NCI-H2107 treated with DMSO at 0.1 percent for 48 hours (cell line): ENCODE data around the gene ANKRD61.
"Not testable (repeated sequence)": the region's sequence is repeated elsewhere in the genome, so short reads cannot be mapped to it uniquely, and the experiment has no call there.

Source experiments
- DNase-seq: peaks from one replicate; lab custom pipeline; 2025; ENCODE audit not compliant: unreplicated experiment; lab: John Stamatoyannopoulos, UW

ANKRD61 gene

DNA sequence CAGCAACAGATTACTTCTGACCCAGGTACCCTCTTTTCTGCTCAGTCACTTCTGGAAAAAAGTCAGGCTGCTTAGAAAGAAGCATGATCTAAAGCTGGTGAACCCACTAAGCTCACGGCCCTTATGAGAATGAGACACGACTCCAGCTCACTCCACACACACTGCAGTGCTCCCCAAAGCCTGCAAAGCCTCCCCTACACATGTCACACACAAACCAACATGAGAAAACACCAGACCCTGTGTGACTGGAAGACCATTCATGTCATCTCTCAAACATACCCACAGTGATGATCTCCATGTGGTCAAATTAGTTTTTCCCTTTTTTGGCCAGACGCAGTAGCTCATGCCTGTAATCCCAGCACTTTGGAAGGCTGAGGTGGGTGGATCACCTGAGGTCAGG lies 391 bp downstream of the ANKRD61 start:
- no peak for DNase-seq

- DNase-seq: no peak
Observed at GRCh38 chr7:6032167-6032566, 991 bp downstream of the ANKRD61 start.

- no peak for DNase-seq
Observed at GRCh38 chr7:6032641-6033040, 1.5 kb downstream of the ANKRD61 start.

DNA sequence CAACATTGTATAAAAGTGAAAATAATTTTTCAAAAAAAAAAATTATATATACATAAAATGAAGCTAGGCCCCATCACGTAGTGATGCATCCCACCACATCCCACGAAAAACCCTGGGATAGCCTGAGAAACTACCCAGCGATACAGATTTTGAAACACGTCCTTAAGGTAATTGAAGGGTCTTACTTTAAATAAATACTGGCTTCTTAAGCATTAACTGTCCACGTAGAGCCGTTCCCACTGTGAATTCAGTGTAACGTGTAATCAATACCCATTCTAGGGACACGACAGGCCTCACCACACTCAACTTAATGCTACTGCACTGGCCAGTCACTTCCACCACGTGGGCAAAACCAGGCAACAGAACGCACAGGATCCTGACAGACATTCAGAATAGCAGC lies 4.0 kb downstream of the ANKRD61 start:
- no peak for DNase-seq

- no peak for DNase-seq
Observed at GRCh38 chr7:6035686-6036085, 4.5 kb downstream of the ANKRD61 start.

GRCh38 chr7:6049780-6050179 lies 18.6 kb downstream of the ANKRD61 start:
- no peak for DNase-seq

GRCh38 chr7:6051185-6051584 lies 20.0 kb downstream of the ANKRD61 start:
- DNase-seq: not testable (repeated sequence)

- no peak for DNase-seq
Observed at GRCh38 chr7:6056616-6057015, 25.4 kb downstream of the ANKRD61 start.

- no peak for DNase-seq
Observed at GRCh38 chr7:6057316-6058129, 26.3 kb downstream of the ANKRD61 start.

DNA sequence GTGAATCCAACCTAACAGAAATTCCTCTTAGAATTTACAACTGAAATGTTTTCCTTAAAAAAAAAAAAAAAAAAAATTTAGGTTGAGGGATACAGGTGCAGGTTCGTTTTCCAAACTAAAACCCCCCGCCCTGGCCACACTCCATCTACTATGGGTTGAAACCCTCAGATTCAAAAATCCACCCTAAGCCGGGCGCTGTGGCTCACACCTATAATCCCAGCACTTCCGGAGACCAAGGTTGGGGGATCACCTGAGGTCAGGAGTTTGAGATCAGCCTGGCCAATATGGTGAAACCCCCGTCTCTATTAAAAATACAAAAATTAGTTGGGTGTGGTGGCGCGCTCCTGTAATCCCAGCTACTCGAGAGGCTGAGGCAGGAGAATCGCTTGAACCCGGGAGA lies 28.8 kb downstream of the ANKRD61 start:
- DNase-seq: not testable (repeated sequence)

DNA sequence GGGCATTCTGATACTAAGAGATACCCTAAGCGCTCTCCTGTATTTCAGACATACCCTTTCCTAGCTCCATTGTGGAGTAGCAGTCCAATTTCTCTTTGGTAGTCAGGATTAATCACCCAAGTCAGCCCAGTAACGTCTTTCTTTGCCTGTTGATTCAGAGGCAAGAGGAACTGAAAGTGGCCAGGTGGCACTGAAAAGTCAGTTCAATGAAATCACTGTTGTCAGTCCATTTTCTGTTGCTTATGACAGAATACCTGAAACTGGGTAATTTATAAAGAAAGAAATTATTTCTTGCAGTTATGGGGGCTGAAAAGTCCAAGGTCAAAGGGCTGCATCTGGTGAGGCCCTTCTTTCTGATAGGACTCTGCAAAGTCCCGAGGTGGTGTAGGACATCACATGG lies 40.2 kb downstream of the ANKRD61 start:
- DNase-seq: no peak

DNA sequence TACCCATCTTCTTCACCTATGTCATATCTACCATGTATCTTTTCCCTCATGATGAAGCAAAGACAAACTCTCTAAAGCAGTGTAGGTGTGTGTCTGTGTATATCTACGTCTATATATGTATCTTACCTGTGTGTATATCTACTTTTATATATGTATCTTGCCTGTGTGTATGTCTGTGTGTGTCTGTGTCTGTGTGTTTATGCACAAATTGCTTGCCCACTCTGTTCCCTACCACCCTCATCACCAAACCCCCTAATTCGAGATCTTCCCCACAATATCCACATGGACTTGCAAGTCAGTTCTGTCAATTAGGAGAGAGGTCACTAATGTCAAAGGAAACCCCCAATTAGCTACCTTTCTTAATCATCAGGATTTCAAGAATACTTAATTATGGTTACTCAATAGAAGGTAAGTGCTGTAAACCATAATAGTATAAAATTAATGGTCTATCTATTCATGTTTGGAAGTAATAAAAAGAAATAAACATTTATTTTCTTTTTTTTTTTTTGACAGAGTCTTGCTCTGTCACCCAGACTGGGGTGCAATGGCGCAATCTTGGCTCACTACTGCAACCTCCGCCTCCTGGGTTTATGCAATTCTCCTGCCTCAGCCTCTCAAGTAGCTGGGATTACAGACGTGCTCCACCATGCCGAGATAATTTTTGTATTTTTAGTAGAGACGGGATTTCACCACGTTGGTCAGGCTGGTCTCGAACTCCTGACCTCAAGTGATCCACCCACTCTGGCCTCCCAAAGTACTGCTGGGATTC lies 43.6 kb downstream of the ANKRD61 start:
- no peak for DNase-seq

- DNase-seq: no peak
Observed at GRCh38 chr7:6078548-6078947, 47.4 kb downstream of the ANKRD61 start.

DNA sequence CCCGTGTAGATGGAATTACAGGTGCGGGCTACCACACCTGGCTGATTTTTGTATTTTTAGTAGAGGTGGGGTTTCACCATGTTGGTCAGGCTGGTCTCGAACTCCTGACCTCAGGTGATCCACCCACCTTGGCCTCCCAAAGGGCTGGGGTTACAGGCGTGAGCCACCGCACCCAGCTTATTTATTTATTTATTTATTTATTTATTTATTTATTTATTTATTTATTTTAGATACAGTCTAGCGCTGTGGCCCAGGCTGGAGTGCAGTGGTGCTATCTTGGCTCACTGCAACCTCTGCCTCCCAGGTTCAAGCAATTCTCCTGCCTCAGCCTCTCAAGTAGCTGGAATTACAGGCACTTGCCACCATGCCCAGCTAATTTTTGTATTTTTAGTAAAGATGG lies 51.9 kb downstream of the ANKRD61 start:
- DNase-seq: not testable (repeated sequence)
